SK-N-SH treated with all-trans-retinoic acid at 6 μM for 48 hours (cell line): ENCODE measurements around the gene PLCB3.

Experiments used
- CSRNP3 ChIP-seq: fragments of 250-450 bp; sonication (Bioruptor Pico); IDR thresholded peaks from 2 replicates; pipeline ENCODE4 v1.5.1; 2021; ENCODE audit warnings: mild to moderate bottlenecking, moderate library complexity
- PATZ1 ChIP-seq: fragments of 250-450 bp; sonication (Bioruptor Pico); IDR thresholded peaks from 2 replicates; pipeline ENCODE4 v1.8.0; 2020; ENCODE audit warnings: mild to moderate bottlenecking, moderate library complexity, borderline replicate concordance
- POU6F1 ChIP-seq: fragments of 250-450 bp; sonication (Bioruptor Pico); IDR thresholded peaks from 2 replicates; pipeline ENCODE4 v1.8.0; 2021; ENCODE audit warnings: low read depth, mild to moderate bottlenecking, moderate library complexity, borderline replicate concordance
- PPARA ChIP-seq: fragments of 250-450 bp; sonication (Bioruptor Pico); IDR thresholded peaks from 2 replicates; pipeline ENCODE4 v1.5.0; 2020; ENCODE audit warnings: mild to moderate bottlenecking, borderline replicate concordance
- SNAI2 ChIP-seq: fragments of 250-450 bp; sonication (Bioruptor Pico); IDR thresholded peaks from 2 replicates; pipeline ENCODE4 v1.5.0; 2020; ENCODE audit warnings: mild to moderate bottlenecking, moderate library complexity
- ZC3H10 ChIP-seq: fragments of 250-450 bp; sonication (Bioruptor Pico); IDR thresholded peaks from 2 replicates; pipeline ENCODE4 v1.5.1; 2021; ENCODE audit warnings: mild to moderate bottlenecking, moderate library complexity
- ZNF70 ChIP-seq: fragments of 450-650 bp; formaldehyde crosslinking; IDR thresholded peaks from 2 replicates; pipeline ENCODE4 v1.5.0; 2020; ENCODE audit warnings: mild to moderate bottlenecking, moderate library complexity
- ZNF8 ChIP-seq: fragments of 450-650 bp; formaldehyde crosslinking; IDR thresholded peaks from 2 replicates; pipeline ENCODE4 v1.5.0; 2020; ENCODE audit warnings: mild to moderate bottlenecking, moderate library complexity

GRCh38 chr11:64268893-64269539 lies 17.7 kb downstream of the PLCB3 start:
- TF ChIP-seq SNAI2 (CRISPR knock-in tag) (no peak), ZC3H10 (CRISPR knock-in tag) (no peak), POU6F1 (CRISPR knock-in tag) (no peak), PATZ1 (CRISPR knock-in tag) (peak; percentile 60), PPARA (CRISPR knock-in tag) (no peak), ZNF8 (CRISPR knock-in tag) (no peak), ZNF70 (CRISPR knock-in tag) (no peak; the same call in 1 of the 2 replicates), CSRNP3 (CRISPR knock-in tag) (no peak)
